Small intestine (tissue), 7 donors: ENCODE results near the gene KIAA1958. TPM values are rescaled to one million over a fixed set of nuclear protein-coding genes. Genes with fewer than 3 reads are reported as not detected.

Experiments
- DNase-seq, 2 donors: peaks; one replicate each; pipeline versions ENCODE4 v3.0.0 to v3.0.0-alpha.2; 2013
- FAIRE-seq: peaks from 2 replicates; lab custom pipeline; 2012; peaks lifted over from hg19 to GRCh38; lab: Jason Lieb, UNC
- H3K27ac ChIP-seq, 3 donors: one replicate each; pipeline ENCODE4 v1.5.1; 2013; ENCODE audit warnings: low read length in 2 of 3, mild to moderate bottlenecking in 2 of 3, control low read depth in 1 of 3, inconsistent platforms in 1 of 3, low read depth in 1 of 3, moderate library complexity in 1 of 3
- H3K27me3 ChIP-seq, 3 donors: one replicate each; pipeline ENCODE4 v1.6.1; 2013; ENCODE audit warnings: low read length in 3 of 3, inconsistent platforms in 1 of 3; ENCODE audit not compliant: control insufficient read depth in 3 of 3, insufficient read depth in 3 of 3
- H3K36me3 ChIP-seq, 3 donors: one replicate each; pipeline ENCODE4 v1.6.1; 2013; ENCODE audit warnings: low read length in 3 of 3, inconsistent platforms in 1 of 3, low read depth in 1 of 3, mild to moderate bottlenecking in 1 of 3, moderate library complexity in 1 of 3; ENCODE audit not compliant: control insufficient read depth in 3 of 3, insufficient read depth in 2 of 3
- H3K4me1 ChIP-seq, 3 donors: one replicate each; pipeline ENCODE4 v1.6.1; 2013; ENCODE audit warnings: low read length in 2 of 3, inconsistent platforms in 1 of 3, low read depth in 1 of 3, mild to moderate bottlenecking in 1 of 3, moderate library complexity in 1 of 3; ENCODE audit not compliant: control insufficient read depth in 3 of 3, insufficient read depth in 2 of 3
- H3K4me3 ChIP-seq, 3 donors: one replicate each; pipeline ENCODE4 v1.5.1; 2013; ENCODE audit warnings: low read length in 3 of 3, control low read depth in 1 of 3, inconsistent platforms in 1 of 3, low read depth in 1 of 3, mild to moderate bottlenecking in 1 of 3, moderate library complexity in 1 of 3
- H3K9me3 ChIP-seq, 2 donors: one replicate each; pipeline ENCODE4 v1.6.1; 2013; ENCODE audit warnings: low read depth in 1 of 2, low read length in 1 of 2; ENCODE audit not compliant: control insufficient read depth in 2 of 2, insufficient read depth in 1 of 2
- WGBS, 3 donors: extraction: QIAGEN DNeasy Blood & Tissue Kit; methylation state at CpG; one replicate each; pipeline ENCODE4 v1.1.7; 2013; 5-methylcytosine and 5-hydroxymethylcytosine counted together
- polyA plus RNA-seq, 4 donors: library from polyadenylated mRNA; stranded (reverse) in 3 of 4; unstranded in 1 of 4; fragments of 200-250 nt in 3 of 4; fragments of 120-200 nt in 1 of 4; gene quantifications; one replicate each; pipeline versions ENCODE4 v1.2.1 to v1.2.3, GENCODE V29; 2013
- donor health status: healthy with polysubstance abuse.
- donor health status: control.
- donor health status: control.
- donor health status: Bipolar disorder and iron deficiency.
- donor health status: healthy.

The KIAA1958 gene
- polyA plus RNA-seq, 4 donors, result 0.54 to 9.8 (median 1.1) TPM

DNA sequence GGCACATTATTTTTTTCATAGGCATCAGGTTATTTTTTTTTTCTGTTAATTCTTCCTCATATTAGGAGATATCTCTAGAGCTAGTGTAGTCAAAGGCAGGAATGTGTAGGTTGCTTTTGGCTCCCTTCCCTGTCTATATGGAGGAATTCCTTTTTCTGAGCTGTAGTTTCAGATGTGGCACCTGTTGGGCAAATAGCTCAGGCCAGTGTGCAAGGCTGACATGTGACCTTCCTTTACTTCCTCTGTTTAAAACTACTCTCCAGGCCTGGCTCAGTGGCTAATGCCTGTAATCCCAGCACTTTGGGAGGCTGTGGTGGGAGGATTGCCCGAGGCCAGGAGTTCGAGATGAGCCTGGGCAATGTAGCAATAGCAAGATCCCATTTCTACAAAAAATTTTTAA lies 40.5 kb upstream of the KIAA1958 start:
- Histone ChIP-seq H3K27me3 (no peaks in the 10 kb centered on the region), H3K4me3 (no peak overlapping the region), H3K9me3 (no peaks in the 10 kb centered on the region), H3K36me3 (peaks cover 2 to 13% (median 3%) of the 10 kb centered on the region in 3 donors), H3K27ac (no peak overlapping the region), H3K4me1 (no peaks in the 10 kb centered on the region)
- 97 to 100% (median 100%) methylated on average over 2 of the region's 2 CpGs for WGBS, 3 donors
- no peak for DNase-seq
- no peak for FAIRE-seq

DNA sequence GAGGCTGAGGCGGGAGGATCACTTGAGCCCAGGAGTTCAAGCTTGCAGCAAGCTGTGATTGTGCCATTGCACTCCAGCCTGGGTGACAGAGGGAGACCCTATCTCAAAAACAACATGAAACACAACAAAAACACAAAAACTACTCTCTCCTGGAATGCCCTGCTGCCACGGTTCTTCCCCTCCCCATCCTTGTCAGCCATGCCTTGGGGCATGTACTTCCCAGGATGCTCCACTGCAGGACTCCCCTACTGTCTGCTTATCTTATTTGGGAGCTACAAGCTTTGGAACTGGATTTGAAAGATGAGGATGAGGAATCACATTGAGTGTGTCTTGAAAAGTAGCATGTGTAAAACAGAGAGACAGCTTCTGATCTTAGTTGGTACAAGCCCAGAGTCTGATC lies 40.1 kb upstream of the KIAA1958 start:
- Histone ChIP-seq H3K27me3 (no peaks in the 10 kb centered on the region), H3K36me3 (peaks cover 2 to 13% (median 3%) of the 10 kb centered on the region in 3 donors), H3K27ac (no peak overlapping the region), H3K9me3 (no peaks in the 10 kb centered on the region), H3K4me1 (no peaks in the 10 kb centered on the region), H3K4me3 (no peak overlapping the region)
- WGBS, 3 donors, result 87 to 93% (median 88%) methylated on average over 2 of the region's 2 CpGs
- FAIRE-seq, result no peak
- DNase-seq, result no peak

DNA sequence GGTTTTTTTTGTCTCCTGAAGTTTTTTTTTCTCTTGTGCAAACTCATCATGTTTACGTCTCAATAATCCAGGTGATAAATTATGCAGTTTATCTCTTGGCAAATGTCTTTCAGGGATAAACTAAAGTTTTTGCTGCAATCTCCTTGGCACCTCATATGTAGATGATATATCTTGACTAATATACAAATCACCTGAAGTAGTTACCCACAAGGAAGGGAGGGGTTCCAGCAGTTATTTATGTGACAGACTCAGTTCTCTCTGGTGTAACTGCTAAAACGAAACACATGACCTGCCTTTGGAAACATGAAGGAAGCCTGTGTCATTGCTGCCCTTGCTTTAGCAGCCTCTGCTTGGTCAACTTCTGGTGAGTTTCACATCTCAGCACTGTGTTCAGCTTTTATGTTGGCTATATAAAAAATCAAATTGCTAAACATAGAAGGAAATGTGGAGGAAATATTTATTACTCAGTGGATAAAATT lies 39.3 kb upstream of the KIAA1958 start:
- Histone ChIP-seq H3K27me3 (no peaks in the 10 kb centered on the region), H3K9me3 (no peaks in the 10 kb centered on the region), H3K36me3 (peaks cover 2 to 9% (median 3%) of the 10 kb centered on the region in 3 donors), H3K4me1 (no peaks in the 10 kb centered on the region), H3K27ac (no peak overlapping the region), H3K4me3 (no peak overlapping the region)
- no peak for FAIRE-seq
- WGBS, 3 donors, result 25 to 44% (median 31%) methylated on average over 2 of the region's 2 CpGs
- peak in 1 of 2 donors; percentile 6 for DNase-seq

DNA sequence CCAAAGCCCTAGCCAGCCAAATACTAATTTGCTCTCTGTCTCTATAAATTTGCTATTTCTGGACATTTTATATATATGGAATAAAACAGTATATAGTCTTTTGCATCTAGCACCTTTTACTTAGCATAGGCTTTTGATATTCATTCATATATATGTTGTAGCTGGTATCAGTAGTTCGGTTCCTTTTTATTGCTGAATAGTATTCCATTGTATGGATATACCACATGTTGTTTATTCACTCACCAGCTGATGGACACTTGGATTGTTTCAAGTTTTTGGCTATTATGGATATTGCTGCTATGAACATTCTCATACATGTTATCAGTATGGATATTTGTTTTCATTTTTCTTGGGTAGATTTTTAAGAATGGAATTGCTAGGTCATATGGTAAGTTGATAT lies 23.8 kb upstream of the KIAA1958 start:
- H3K4me3 ChIP-seq, result no peak overlapping the region
- FAIRE-seq, result no peak
- WGBS, 3 donors, result 97 to 100% (median 98%) methylated on average over 1 of the region's 1 CpG
- no peak overlapping the region for H3K27ac ChIP-seq
- H3K4me1 ChIP-seq, result no peaks in the 10 kb centered on the region
- H3K36me3 ChIP-seq, result peaks cover 3 to 14% (median 7%) of the 10 kb centered on the region in 3 donors
- no peaks in the 10 kb centered on the region for H3K27me3 ChIP-seq
- no peak for DNase-seq
- no peaks in the 10 kb centered on the region for H3K9me3 ChIP-seq

DNA sequence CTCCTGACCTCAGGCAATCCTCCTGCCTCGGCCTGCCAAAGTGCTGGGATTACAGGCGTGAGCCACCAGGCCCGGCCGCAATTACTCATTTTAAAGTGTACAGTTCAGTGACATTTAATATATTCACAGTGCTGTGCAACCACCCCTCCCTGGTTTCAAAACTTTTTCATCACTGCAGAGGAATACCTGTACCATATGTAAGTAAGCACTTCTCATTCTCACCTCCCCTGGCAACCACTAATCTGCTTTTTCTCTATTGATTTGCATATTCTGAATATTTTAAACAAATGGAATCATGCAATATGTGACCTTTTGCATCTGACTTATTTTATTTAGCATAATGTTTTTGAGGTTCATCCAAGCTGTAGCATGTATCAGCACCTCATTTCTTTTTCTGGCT lies 21.3 kb upstream of the KIAA1958 start:
- Histone ChIP-seq H3K27ac (no peak overlapping the region), H3K4me3 (no peak overlapping the region), H3K36me3 (peaks cover 3 to 17% (median 9%) of the 10 kb centered on the region in 3 donors), H3K4me1 (no peaks in the 10 kb centered on the region), H3K27me3 (no peaks in the 10 kb centered on the region), H3K9me3 (no peaks in the 10 kb centered on the region)
- WGBS, 3 donors, result 97 to 98% (median 98%) methylated on average over 4 of the region's 4 CpGs
- no peak for FAIRE-seq
- DNase-seq, result no peak

DNA sequence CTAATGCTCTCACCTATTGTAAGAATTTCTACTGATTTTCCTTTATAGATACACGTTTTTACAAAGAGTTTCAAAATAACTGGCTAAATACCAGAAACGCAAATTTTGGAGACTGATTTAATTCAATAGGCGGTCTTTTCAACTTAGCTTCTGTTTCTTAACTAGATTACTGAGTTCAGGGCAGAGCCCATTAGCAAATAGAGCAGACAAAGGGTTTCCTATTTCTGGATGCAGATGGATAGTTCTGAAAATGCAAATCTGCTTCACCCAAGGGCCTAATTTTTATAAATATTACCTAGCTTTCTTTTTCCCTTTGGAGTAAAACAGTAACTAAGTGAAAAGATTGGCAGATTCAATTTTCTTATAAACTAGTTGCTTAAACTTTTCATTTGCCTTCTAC lies 13.6 kb upstream of the KIAA1958 start:
- FAIRE-seq, result no peak
- peaks cover 0 to 20% (median 3%) of the 10 kb centered on the region in 3 donors for H3K36me3 ChIP-seq
- DNase-seq, result no peak
- 87 to 91% (median 88%) methylated on average over 3 of the region's 3 CpGs for WGBS, 3 donors
- no peaks in the 10 kb centered on the region for H3K4me1 ChIP-seq
- no peak overlapping the region for H3K27ac ChIP-seq
- no peaks in the 10 kb centered on the region for H3K27me3 ChIP-seq
- no peak overlapping the region for H3K4me3 ChIP-seq
- H3K9me3 ChIP-seq, result peaks cover 0 to 17% of the 10 kb centered on the region in 2 donors

DNA sequence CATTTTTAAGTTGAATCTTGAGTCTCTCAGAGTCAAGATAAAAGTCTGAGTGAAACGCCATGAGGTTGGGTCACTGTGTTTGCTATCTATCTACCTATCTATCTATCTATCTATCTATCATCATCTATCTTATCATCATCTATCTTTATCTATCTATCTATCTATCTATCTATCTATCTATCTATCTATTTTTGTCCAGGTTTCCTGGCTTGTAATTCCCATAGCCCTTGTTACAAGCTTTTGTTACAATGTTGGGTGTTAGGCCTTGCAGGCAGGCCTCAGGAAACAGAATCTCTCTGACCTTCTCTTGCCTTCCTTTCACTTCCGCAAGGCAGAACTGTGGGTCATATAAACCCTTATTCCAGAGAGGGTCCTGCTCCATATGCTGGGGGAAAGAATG lies 12.6 kb upstream of the KIAA1958 start:
- DNase-seq, result no peak
- H3K4me1 ChIP-seq, result no peaks in the 10 kb centered on the region
- H3K9me3 ChIP-seq, result peaks cover 0 to 22% of the 10 kb centered on the region in 2 donors
- peaks cover 0 to 20% (median 1%) of the 10 kb centered on the region in 3 donors for H3K36me3 ChIP-seq
- no peak overlapping the region for H3K4me3 ChIP-seq
- no peaks in the 10 kb centered on the region for H3K27me3 ChIP-seq
- H3K27ac ChIP-seq, result no peak overlapping the region
- 95 to 97% (median 95%) methylated on average over 2 of the region's 2 CpGs for WGBS, 3 donors
- no peak for FAIRE-seq

DNA sequence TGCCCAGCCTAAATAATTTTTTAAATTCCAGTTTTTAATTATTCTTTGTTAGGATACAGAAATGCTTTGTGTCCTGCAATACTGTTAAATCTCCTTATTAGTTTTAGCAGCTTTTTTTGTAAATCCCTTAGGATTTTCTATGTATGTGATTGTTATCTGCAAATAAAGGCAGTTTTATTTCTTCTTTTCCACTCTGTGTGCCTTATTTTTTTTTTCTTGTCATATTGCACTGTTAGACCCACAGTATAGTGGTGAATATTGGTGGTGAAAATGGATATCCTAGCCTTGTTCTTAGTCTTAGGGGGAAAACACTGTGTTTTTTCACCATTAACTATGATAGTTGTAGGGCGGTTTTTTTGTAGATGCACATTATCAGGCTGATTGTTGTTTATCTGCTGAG lies 11.3 kb upstream of the KIAA1958 start:
- peaks cover 0 to 16% (median 0%) of the 10 kb centered on the region in 3 donors for H3K36me3 ChIP-seq
- H3K4me1 ChIP-seq, result no peaks in the 10 kb centered on the region
- FAIRE-seq, result no peak
- DNase-seq, result no peak
- peaks cover 0 to 22% of the 10 kb centered on the region in 2 donors for H3K9me3 ChIP-seq
- WGBS, 3 donors, result 90 to 98% (median 92%) methylated on average over 1 of the region's 1 CpG
- H3K27me3 ChIP-seq, result no peaks in the 10 kb centered on the region
- H3K4me3 ChIP-seq, result no peak overlapping the region
- H3K27ac ChIP-seq, result no peak overlapping the region

DNA sequence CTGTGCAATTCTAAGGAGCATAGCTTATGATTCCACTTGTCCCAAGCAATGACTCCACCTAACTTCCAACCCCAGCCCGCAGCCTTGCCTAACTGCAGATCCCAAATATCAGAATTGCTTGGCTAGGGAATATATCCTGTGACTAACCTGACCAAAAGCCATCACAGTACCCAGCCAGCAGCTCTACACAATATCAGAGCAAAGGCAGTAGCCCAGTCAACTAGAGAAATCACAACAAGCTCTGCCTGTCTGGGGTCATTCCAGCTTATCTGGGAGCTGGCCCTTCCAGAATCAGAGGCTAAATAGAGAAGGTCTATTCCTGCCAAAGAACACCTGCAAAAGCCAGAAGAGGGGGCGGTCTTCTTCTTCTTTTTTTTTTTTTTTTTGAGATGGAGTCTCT lies 9.3 kb upstream of the KIAA1958 start:
- Histone ChIP-seq H3K36me3 (peaks cover 0 to 16% (median 0%) of the 10 kb centered on the region in 3 donors), H3K9me3 (peaks cover 0 to 22% of the 10 kb centered on the region in 2 donors), H3K27ac (no peak overlapping the region), H3K27me3 (no peaks in the 10 kb centered on the region), H3K4me1 (no peaks in the 10 kb centered on the region), H3K4me3 (no peak overlapping the region)
- DNase-seq, result no peak
- WGBS, 3 donors, result 93 to 100% (median 98%) methylated on average over 2 of the region's 2 CpGs
- no peak for FAIRE-seq
